ENCODE results near the gene PES1. TPM values are rescaled to one million over a fixed set of nuclear protein-coding genes. Genes with fewer than 3 reads are reported as not detected.

Gene PES1
- total and polyA plus RNA-seq, 2 donors (not counting 3 experiments of a cell fraction or from before 2014, with no cell fraction given), result 110 to 135 TPM

DNA sequence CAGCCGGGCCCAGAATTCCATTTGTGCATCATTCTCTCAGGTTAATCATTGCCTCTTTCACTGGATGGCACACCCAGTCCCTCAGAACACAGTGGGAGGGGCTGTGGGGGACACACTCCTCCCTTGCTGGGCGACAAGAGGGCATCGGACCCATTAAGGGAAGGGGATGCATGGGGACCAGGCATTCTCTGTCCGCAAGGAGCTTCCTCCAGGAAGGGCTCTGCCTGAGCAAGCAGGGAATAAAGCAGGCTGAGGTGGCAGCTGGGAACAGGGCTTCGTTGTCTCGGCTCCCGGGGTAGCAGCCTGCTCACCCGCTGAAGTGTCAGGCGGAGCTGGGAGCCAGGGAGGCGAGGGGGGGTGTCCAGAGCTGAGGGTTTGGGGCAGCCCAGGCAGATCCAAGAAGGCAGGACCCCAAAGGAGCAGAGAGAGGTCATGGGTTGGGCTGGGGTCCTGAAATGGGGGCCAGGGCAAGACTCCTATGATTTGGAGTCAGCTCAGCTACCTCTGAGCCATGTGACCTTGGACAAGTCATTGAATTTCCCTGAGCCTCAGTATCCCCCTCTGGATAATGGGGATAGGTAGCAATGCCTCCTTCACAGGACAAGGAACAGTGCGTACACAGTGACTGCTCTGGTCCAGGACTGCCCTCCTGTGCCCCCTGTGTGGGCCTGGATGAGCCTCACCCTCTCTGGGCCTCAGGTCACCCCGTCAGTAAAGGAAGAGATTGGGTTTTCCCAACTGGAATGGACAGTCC lies 18.7 kb downstream of the PES1 start:
- FAIRE-seq (no peak), DNase-seq (ENCODE audit: low read depth, low spot score) (no peak)
- intact Hi-C loops (cut with micrococcal nuclease) (no loop called here), dilution Hi-C loops (cut with MboI; ENCODE audit: extremely low pct_ligation_motif_present, low sequenced_read_pairs) (no loop called here)
- Histone ChIP-seq H3K27me3 (ENCODE audit: control insufficient read depth in 2 of 2, insufficient read depth in 2 of 2, low read length in 2 of 2) (peaks cover 0 to 5% of the 10 kb centered on the region in 2 experiments), H4K20me1 (replicated peaks; ENCODE audit: control insufficient read depth, extremely low read depth, insufficient read depth, low read length) (no peaks in the 10 kb centered on the region), H3K4me1 (ENCODE audit: control insufficient read depth, extremely low read depth, insufficient read depth, low read length) (no peaks in the 10 kb centered on the region), H3K4me2 (ENCODE audit: insufficient read depth, low read length) (no peak overlapping the region), H3K9me3 (replicated peaks; ENCODE audit: control insufficient read depth, insufficient read depth, low read length) (no peaks in the 10 kb centered on the region), H3K79me2 (ENCODE audit: control insufficient read depth, insufficient read depth, low read length) (no peaks in the 10 kb centered on the region), H3K27ac (ENCODE audit: insufficient read depth, low read depth, low read length) (no peak overlapping the region), H2AFZ (ENCODE audit: low read depth, low read length) (no peak overlapping the region), H3K9ac (replicated peaks; ENCODE audit: extremely low read depth, insufficient read depth, low read length) (no peak overlapping the region), H3K9me1 (replicated peaks; ENCODE audit: control insufficient read depth, extremely low read depth, insufficient read depth, low read length) (no peaks in the 10 kb centered on the region), H3K4me3 (replicated peaks in 1 of 3; ENCODE audit: insufficient read depth in 1 of 3, low read depth in 1 of 3, low read length in 3 of 3) (no peak overlapping the region), H3K36me3 (ENCODE audit: control insufficient read depth in 2 of 2, extremely low read depth in 1 of 2, insufficient read depth in 2 of 2, low read length in 2 of 2) (peaks cover 0 to 13% of the 10 kb centered on the region in 2 experiments)
- BruUV-seq (replicated peaks), result no TSS peak
- CTCF ChIA-PET, result interaction anchor here (1.1 kb wide), 1 partner anchor 182 kb away, joined by 3 read pairs; no protein-coding TSS in a partner anchor
- POLR2A ChIA-PET, result no interaction called here
- TF ChIP-seq, protein P1, sequence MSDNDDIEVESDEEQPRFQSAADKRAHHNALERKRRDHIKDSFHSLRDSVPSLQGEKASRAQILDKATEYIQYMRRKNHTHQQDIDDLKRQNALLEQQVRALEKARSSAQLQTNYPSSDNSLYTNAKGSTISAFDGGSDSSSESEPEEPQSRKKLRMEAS (IDR thresholded peaks at IDR 0.05; ENCODE audit: insufficient read depth, insufficient read length), result no peak
- TF ChIP-seq CTCF (IDR thresholded peaks at IDR 0.05; ENCODE audit: extremely low read depth in 1 of 2, insufficient read depth in 1 of 2, low read depth in 1 of 2, low read length in 2 of 2), result no peak
- TF ChIP-seq POLR2A (IDR thresholded peaks at IDR 0.05; ENCODE audit: low read depth, low read length), result no peak
- no peak for TF ChIP-seq GATA2 (IDR thresholded peaks at IDR 0.05; ENCODE audit: insufficient read depth, insufficient read length, low read depth, low read length)
- TF ChIP-seq JUN (IDR thresholded peaks at IDR 0.05; ENCODE audit: borderline replicate concordance, insufficient read depth, insufficient read length, low read depth), result no peak
- no peak for TF ChIP-seq FOS (IDR thresholded peaks at IDR 0.05; ENCODE audit: borderline replicate concordance, insufficient read depth, low read length)
- no peak for TF ChIP-seq POLR2AphosphoS5 (IDR thresholded peaks at IDR 0.05; ENCODE audit: insufficient read depth, low read depth, low read length)
- TF ChIP-seq MYC (IDR thresholded peaks at IDR 0.05; ENCODE audit: low read depth, low read length), result no peak
- no peak for TF ChIP-seq EZH2 (IDR thresholded peaks at IDR 0.05; ENCODE audit: borderline replicate concordance, low read depth, low read length, severe bottlenecking)

All from endothelial cell of umbilical vein (primary cell).